Endothelial cell of umbilical vein (primary cell): ENCODE data around the gene TMEM208. TPM values are rescaled to one million over a fixed set of nuclear protein-coding genes. Genes with fewer than 3 reads are reported as not detected.

Experiments
- BruUV-seq: library from RNA; stranded (reverse); fragments of 400-500 nt; replicated peaks from 2 replicates; lab custom pipeline; 2021; lab: Mats Ljungman, UMichigan
- CTCF ChIA-PET: fragments of 300-600, 350-600 bp; sonication (Branson Sonifier 250); formaldehyde crosslinking; loops from one replicate; lab custom pipeline; 2021; ENCODE audit warnings: antibody characterized with exemption, inconsistent platforms; lab: Charles Lee
- POLR2A ChIA-PET: fragments of 300-600, 350-600 bp; sonication (Branson Sonifier 250); formaldehyde crosslinking; loops from one replicate; lab custom pipeline; 2021; ENCODE audit warnings: antibody characterized with exemption, inconsistent platforms; lab: Charles Lee
- DNase-seq: peaks from one replicate; pipeline ENCODE4 v3.0.0-alpha.2; 2011; ENCODE audit warnings: low read depth, low spot score
- FAIRE-seq: peaks from 2 replicates; lab custom pipeline; 2011; peaks lifted over from hg19 to GRCh38; lab: Jason Lieb, UNC
- H2AFZ ChIP-seq: 2 replicates; pipeline ENCODE4 v1.6.0; 2012; ENCODE audit warnings: low read depth, low read length, control low read depth, inconsistent platforms
- H3K27ac ChIP-seq: 2 replicates; pipeline ENCODE4 v1.5.1; 2011; ENCODE audit warnings: low read depth, mild to moderate bottlenecking, control low read depth, low read length, moderate library complexity; ENCODE audit not compliant: insufficient read depth
- H3K27me3 ChIP-seq, 2 experiments: 2 replicates each; pipeline versions ENCODE4 v1.6.0 to v1.6.1; 2011; ENCODE audit warnings: low read length in 2 of 2, mixed read lengths in 1 of 2; ENCODE audit not compliant: control insufficient read depth in 2 of 2, insufficient read depth in 2 of 2
- H3K36me3 ChIP-seq, 2 experiments: 2 replicates in 1 of 2; 3 replicates in 1 of 2; pipeline ENCODE4 v1.5.1; 2011; ENCODE audit warnings: low read length in 2 of 2, mild to moderate bottlenecking in 1 of 2, moderate library complexity in 1 of 2; ENCODE audit not compliant: control insufficient read depth in 2 of 2, insufficient read depth in 2 of 2; ENCODE audit errors: extremely low read depth in 1 of 2
- H3K4me1 ChIP-seq: 3 replicates; pipeline ENCODE4 v1.5.1; 2011; ENCODE audit warnings: mild to moderate bottlenecking, low read length; ENCODE audit not compliant: control insufficient read depth, insufficient read depth; ENCODE audit errors: extremely low read depth
- H3K4me2 ChIP-seq: 2 replicates; pipeline ENCODE4 v1.6.1; 2011; ENCODE audit warnings: low read length, control low read depth, mixed read lengths; ENCODE audit not compliant: insufficient read depth
- H3K4me3 ChIP-seq, 3 experiments: fragments of 200-600 bp in 1 of 3; sonication (generic), shearing (Covaris generic) in 1 of 3; replicated peaks in 1 of 3; 2 replicates each; pipeline ENCODE4 v1.5.1; 2011 to 2016; ENCODE audit warnings: control low read depth in 3 of 3, low read length in 3 of 3, mild to moderate bottlenecking in 2 of 3, inconsistent platforms in 1 of 3, low read depth in 1 of 3, moderate library complexity in 1 of 3; ENCODE audit not compliant: insufficient read depth in 1 of 3
- H3K79me2 ChIP-seq: 2 replicates; pipeline ENCODE4 v1.6.0; 2012; ENCODE audit warnings: low read length, inconsistent platforms; ENCODE audit not compliant: control insufficient read depth, insufficient read depth
- H3K9ac ChIP-seq: replicated peaks from 2 replicates; pipeline ENCODE3; 2011; ENCODE audit warnings: low read length, control low read depth; ENCODE audit not compliant: insufficient read depth; ENCODE audit errors: extremely low read depth
- H3K9me1 ChIP-seq: replicated peaks from 3 replicates; pipeline ENCODE4 v1.6.0; 2011; ENCODE audit warnings: mild to moderate bottlenecking, low read length; ENCODE audit not compliant: control insufficient read depth, insufficient read depth; ENCODE audit errors: extremely low read depth
- H3K9me3 ChIP-seq: replicated peaks from 2 replicates; pipeline ENCODE4 v1.5.1; 2012; ENCODE audit warnings: low read length, inconsistent platforms; ENCODE audit not compliant: control insufficient read depth, insufficient read depth
- H4K20me1 ChIP-seq: replicated peaks from 2 replicates; pipeline ENCODE3; 2011; ENCODE audit warnings: mild to moderate bottlenecking, low read length; ENCODE audit not compliant: control insufficient read depth, insufficient read depth; ENCODE audit errors: extremely low read depth
- CTCF ChIP-seq, 2 donors: IDR thresholded peaks; 1 replicate in 1 of 2; 2 replicates in 1 of 2; pipeline ENCODE4 v1.5.1; 2011; ENCODE audit warnings: low read length in 2 of 2, mild to moderate bottlenecking in 2 of 2, moderate library complexity in 2 of 2, control low read depth in 1 of 2, inconsistent platforms in 1 of 2, low read depth in 1 of 2; ENCODE audit not compliant: insufficient read depth in 1 of 2; ENCODE audit errors: extremely low read depth in 1 of 2
- EZH2 ChIP-seq: IDR thresholded peaks from 2 replicates; pipeline ENCODE4 v1.6.1; 2012; ENCODE audit warnings: borderline replicate concordance, low read depth, mild to moderate bottlenecking, moderate library complexity, low read length, inconsistent platforms; ENCODE audit not compliant: severe bottlenecking
- JUN ChIP-seq: IDR thresholded peaks from 2 replicates; pipeline ENCODE4 v1.6.1; 2011; ENCODE audit warnings: borderline replicate concordance, low read depth; ENCODE audit not compliant: insufficient read length, insufficient read depth
- POLR2AphosphoS5 ChIP-seq: IDR thresholded peaks from 2 replicates; pipeline ENCODE4 v1.6.1; 2012; ENCODE audit warnings: low read depth, mild to moderate bottlenecking, control low read depth, low read length, moderate library complexity; ENCODE audit not compliant: insufficient read depth
- dilution Hi-C: fragments of 300-500 bp; cut with MboI; formaldehyde crosslinking; loops from one replicate; pipeline ENCODE4 v1.15.0; 2019; ENCODE audit warnings: low sequenced_read_pairs; ENCODE audit not compliant: extremely low pct_ligation_motif_present
- intact Hi-C: fragments of 100-400 bp; cut with micrococcal nuclease; formaldehyde crosslinking; loops from one replicate; pipeline ENCODE4 v1.10.0; 2022
- polyA plus RNA-seq, 4 experiments: library from polyadenylated mRNA; depleted of rRNA in 3 of 4; stranded (reverse) in 3 of 4; unstranded in 1 of 4; fragments of >200 nt; gene quantifications; 2 replicates each; pipeline versions ENCODE4 v1.2.1 to v1.2.3, GENCODE V29; 2011 to 2012; ENCODE audit warnings: missing spikeins in 1 of 4
- total RNA-seq: library from RNA; stranded (reverse); gene quantifications from 2 replicates; pipeline ENCODE4 v1.2.3, GENCODE V29; 2021

Gene TMEM208
- total and polyA plus RNA-seq, 2 donors (not counting 3 experiments of a cell fraction or from before 2014, with no cell fraction given), result 35.3 to 94.0 TPM

- ChIA-PET POLR2A (interaction anchor here (1.5 kb wide), 1 partner anchor 14 kb away, joined by 5 read pairs; no protein-coding TSS in a partner anchor), CTCF (no interaction called here)
- FAIRE-seq (no peak), DNase-seq (no peak)
- H2AFZ ChIP-seq, result no peak overlapping the region
- no peaks in the 10 kb centered on the region for H3K27me3 ChIP-seq
- no peak for TF ChIP-seq JUN
- TF ChIP-seq EZH2, result no peak
- intact Hi-C loops, result loop anchor here (5.0 kb wide), 1 partner anchor 38 kb away; the partner anchor contains the start of genes E2F4 and EXOC3L1
- peaks cover 11% of the 10 kb centered on the region for H3K79me2 ChIP-seq
- peaks cover 14 to 53% of the 10 kb centered on the region in 2 experiments for H3K36me3 ChIP-seq
- H3K4me1 ChIP-seq, result peaks cover 11% of the 10 kb centered on the region
- H4K20me1 ChIP-seq, result no peaks in the 10 kb centered on the region
- no peaks in the 10 kb centered on the region for H3K9me1 ChIP-seq
- H3K27ac ChIP-seq, result no peak overlapping the region
- H3K9ac ChIP-seq, result no peak overlapping the region
- no peak overlapping the region for H3K4me2 ChIP-seq
- H3K9me3 ChIP-seq, result no peaks in the 10 kb centered on the region
- no TSS peak for BruUV-seq
- H3K4me3 ChIP-seq, result no peak overlapping the region
- dilution Hi-C loops, result no loop called here
These were observed 3.2 kb downstream of the TMEM208 start for GRCh38 chr16:67229906-67230808.

- H3K27me3 ChIP-seq, result no peaks in the 10 kb centered on the region
- peaks cover 16 to 60% of the 10 kb centered on the region in 2 experiments for H3K36me3 ChIP-seq
- TF ChIP-seq POLR2AphosphoS5 (peak; percentile 18), CTCF (IDR thresholded peaks at IDR 0.05; ENCODE audit: extremely low read depth in 1 of 2, insufficient read depth in 1 of 2, low read depth in 1 of 2, low read length in 2 of 2) (no peak)
- H4K20me1 ChIP-seq, result no peaks in the 10 kb centered on the region
- no peak overlapping the region for H3K9ac ChIP-seq
- no peak overlapping the region for H3K4me2 ChIP-seq
- no peaks in the 10 kb centered on the region for H3K9me3 ChIP-seq
- no TSS peak for BruUV-seq
- POLR2A ChIA-PET, result interaction anchor here (1.5 kb wide), 1 partner anchor 13 kb away, joined by 5 read pairs; no protein-coding TSS in a partner anchor
- no peak overlapping the region for H2AFZ ChIP-seq
- peaks cover 11% of the 10 kb centered on the region for H3K79me2 ChIP-seq
- FAIRE-seq (no peak), DNase-seq (no peak)
- H3K4me3 ChIP-seq, result no peak overlapping the region
- H3K9me1 ChIP-seq, result no peaks in the 10 kb centered on the region
- H3K27ac ChIP-seq, result no peak overlapping the region
- CTCF ChIA-PET, result interaction anchor here (1.7 kb wide), 1 partner anchor 20 kb away, joined by 3 read pairs; no protein-coding TSS in a partner anchor
- peaks cover 11% of the 10 kb centered on the region for H3K4me1 ChIP-seq
- intact Hi-C loops (no loop called here), dilution Hi-C loops (no loop called here)
These were observed 4.1 kb downstream of the TMEM208 start for GRCh38 chr16:67230809-67231660.
